HEK293T (cell line): Measurements from ENCODE around the gene XRCC1.
A peak's percentile ranks its signal among the peaks of the same experiment; 100 is the strongest.
"Not testable (repeated sequence)": the region's sequence is repeated elsewhere in the genome, so short reads cannot be mapped to it uniquely, and the experiment has no call there.

Experiments used
- CTCF ChIA-PET: fragments of 350-600 bp; formaldehyde crosslinking; extraction: SDS; loops from one replicate; lab custom pipeline; 2021; ENCODE audit warnings: antibody characterized with exemption, inconsistent platforms; lab: Yijun Ruan, JAX
- POLR2A ChIA-PET: fragments of 350-600 bp; formaldehyde crosslinking; extraction: SDS; loops from one replicate; lab custom pipeline; 2020; ENCODE audit warnings: antibody characterized with exemption, inconsistent platforms; lab: Yijun Ruan, JAX
- DNase-seq: peaks from one replicate; pipeline ENCODE4 v3.0.0; 2012; ENCODE audit warnings: mixed read lengths; ENCODE audit errors: extremely low spot score
- ARNT ChIP-seq: fragments of 450-650 bp; IDR thresholded peaks from 2 replicates; pipeline ENCODE4 v1.6.1; 2017; ENCODE audit warnings: mild to moderate bottlenecking
- BHLHE40 ChIP-seq: fragments of 450-650 bp; IDR thresholded peaks from 2 replicates; pipeline ENCODE4 v1.6.1; 2016; ENCODE audit warnings: mild to moderate bottlenecking, moderate library complexity, borderline replicate concordance
- CTBP1 ChIP-seq: fragments of 450-650 bp; IDR thresholded peaks from 2 replicates; pipeline ENCODE4 v1.6.1; 2016; ENCODE audit warnings: borderline replicate concordance
- ELF4 ChIP-seq: fragments of 450-650 bp; IDR thresholded peaks from 2 replicates; pipeline ENCODE4 v1.6.1; 2017; ENCODE audit warnings: antibody characterized with exemption
- FOXA1 ChIP-seq: fragments of 450-650 bp; IDR thresholded peaks from 2 replicates; pipeline ENCODE4 v1.6.1; 2016; ENCODE audit warnings: mild to moderate bottlenecking
- FOXK2 ChIP-seq: fragments of 450-650 bp; IDR thresholded peaks from 2 replicates; pipeline ENCODE4 v1.6.1; 2016; ENCODE audit warnings: mild to moderate bottlenecking
- FOXM1 ChIP-seq: fragments of 450-650 bp; IDR thresholded peaks from 2 replicates; pipeline ENCODE4 v1.6.1; 2017; ENCODE audit warnings: mild to moderate bottlenecking, borderline replicate concordance
- HDGF ChIP-seq: fragments of 450-650 bp; IDR thresholded peaks from 2 replicates; pipeline ENCODE4 v1.6.1; 2017; ENCODE audit warnings: antibody characterized with exemption, borderline replicate concordance
- L3MBTL2 ChIP-seq: fragments of 450-650 bp; conservative IDR thresholded peaks from 2 replicates; pipeline ENCODE4 v1.6.1; 2016; ENCODE audit warnings: mild to moderate bottlenecking
- LEF1 ChIP-seq: fragments of 450-650 bp; IDR thresholded peaks from 2 replicates; pipeline ENCODE4 v1.6.1; 2017; ENCODE audit warnings: mild to moderate bottlenecking, borderline replicate concordance
- NFRKB ChIP-seq: fragments of 450-650 bp; IDR thresholded peaks from 2 replicates; pipeline ENCODE4 v1.6.1; 2016; ENCODE audit warnings: mild to moderate bottlenecking, moderate library complexity
- SP1 ChIP-seq: fragments of 450-650 bp; IDR thresholded peaks from 2 replicates; pipeline ENCODE4 v1.6.1; 2017
- SUZ12 ChIP-seq: fragments of 450-650 bp; IDR thresholded peaks from 2 replicates; pipeline ENCODE4 v1.6.1; 2016; ENCODE audit warnings: mild to moderate bottlenecking
- TARDBP ChIP-seq: fragments of 450-650 bp; IDR thresholded peaks from 2 replicates; pipeline ENCODE4 v1.6.1; 2016
- ZNF384 ChIP-seq: fragments of 450-650 bp; IDR thresholded peaks from 2 replicates; pipeline ENCODE4 v1.6.1; 2016
- TF ChIP-seq, protein P1 (sequence below): fragments of 450-650 bp; IDR thresholded peaks from 2 replicates; pipeline ENCODE4 v1.6.1; 2016

XRCC1 gene

DNA sequence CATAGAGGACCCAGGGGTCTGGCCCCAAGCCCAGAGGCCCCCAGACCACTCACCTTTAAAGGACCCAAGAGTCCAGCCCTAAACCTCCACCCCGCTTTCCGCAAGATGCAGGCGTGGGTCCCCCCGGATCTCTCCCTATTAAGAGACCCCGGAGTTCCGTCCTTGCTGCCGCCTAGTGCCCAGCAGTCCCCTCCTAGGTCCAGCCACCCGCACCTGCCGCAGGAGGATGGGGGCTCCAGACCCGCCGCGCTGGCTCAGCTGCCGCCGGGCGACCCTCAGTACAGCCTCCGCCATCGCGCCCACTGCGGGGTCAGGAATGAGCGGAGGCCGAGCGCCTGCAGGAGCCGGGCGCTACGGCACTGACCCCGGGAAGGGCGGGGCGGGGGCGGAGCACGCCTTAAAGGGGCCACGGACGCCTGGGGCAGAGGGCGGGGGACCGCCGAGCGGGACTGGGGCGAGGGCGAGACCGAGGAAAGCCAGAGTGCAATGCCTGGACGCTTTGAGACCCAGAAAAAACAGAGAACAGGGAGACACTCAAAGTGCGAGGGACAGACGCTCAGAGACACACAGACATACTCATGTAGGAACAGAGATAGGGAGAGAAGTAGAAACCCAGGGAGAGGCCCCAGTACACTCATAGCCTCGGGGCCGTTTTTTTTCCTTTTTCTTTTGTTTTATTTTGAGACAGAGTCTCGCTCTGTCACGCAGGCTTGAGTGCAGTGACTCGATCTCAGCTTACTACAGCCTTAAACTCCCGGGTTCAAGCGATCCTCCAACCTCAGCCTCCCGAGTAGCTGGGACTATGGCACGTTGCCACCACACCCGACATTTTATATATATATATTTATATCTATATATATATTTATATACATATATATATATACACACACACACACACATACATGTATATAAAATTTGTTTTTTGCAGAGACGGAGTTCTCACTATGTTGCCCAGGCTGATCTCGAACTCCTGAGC, 48.2 kb downstream of the XRCC1 start, which contains the start of gene ETHE1:
Gene ETHE1, minus strand, starts transcription at position 318 of the 976 bp plus-strand sequence. Its CDS starts 24 bp downstream, at position 294.
- TF ChIP-seq ZNF384 (no peak), SP1 (no peak), L3MBTL2 (peak; percentile 43; the same call in 1 of the 2 replicates), FOXM1 (no peak), ARNT (no peak), HDGF (no peak), TARDBP (no peak)
- TF ChIP-seq, protein P1, sequence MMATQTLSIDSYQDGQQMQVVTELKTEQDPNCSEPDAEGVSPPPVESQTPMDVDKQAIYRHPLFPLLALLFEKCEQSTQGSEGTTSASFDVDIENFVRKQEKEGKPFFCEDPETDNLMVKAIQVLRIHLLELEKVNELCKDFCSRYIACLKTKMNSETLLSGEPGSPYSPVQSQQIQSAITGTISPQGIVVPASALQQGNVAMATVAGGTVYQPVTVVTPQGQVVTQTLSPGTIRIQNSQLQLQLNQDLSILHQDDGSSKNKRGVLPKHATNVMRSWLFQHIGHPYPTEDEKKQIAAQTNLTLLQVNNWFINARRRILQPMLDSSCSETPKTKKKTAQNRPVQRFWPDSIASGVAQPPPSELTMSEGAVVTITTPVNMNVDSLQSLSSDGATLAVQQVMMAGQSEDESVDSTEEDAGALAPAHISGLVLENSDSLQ = no peak
- ChIA-PET POLR2A (interaction anchor here (1.4 kb wide), 1 partner anchor 28 kb away, joined by 3 read pairs; no protein-coding TSS in a partner anchor), CTCF (interaction anchor here (1.0 to 1.8 kb wide), 2 partner anchors 80 to 94 kb away, joined by 4 to 7 read pairs; no protein-coding TSS in a partner anchor)
- DNase-seq = peak; percentile 75

DNA sequence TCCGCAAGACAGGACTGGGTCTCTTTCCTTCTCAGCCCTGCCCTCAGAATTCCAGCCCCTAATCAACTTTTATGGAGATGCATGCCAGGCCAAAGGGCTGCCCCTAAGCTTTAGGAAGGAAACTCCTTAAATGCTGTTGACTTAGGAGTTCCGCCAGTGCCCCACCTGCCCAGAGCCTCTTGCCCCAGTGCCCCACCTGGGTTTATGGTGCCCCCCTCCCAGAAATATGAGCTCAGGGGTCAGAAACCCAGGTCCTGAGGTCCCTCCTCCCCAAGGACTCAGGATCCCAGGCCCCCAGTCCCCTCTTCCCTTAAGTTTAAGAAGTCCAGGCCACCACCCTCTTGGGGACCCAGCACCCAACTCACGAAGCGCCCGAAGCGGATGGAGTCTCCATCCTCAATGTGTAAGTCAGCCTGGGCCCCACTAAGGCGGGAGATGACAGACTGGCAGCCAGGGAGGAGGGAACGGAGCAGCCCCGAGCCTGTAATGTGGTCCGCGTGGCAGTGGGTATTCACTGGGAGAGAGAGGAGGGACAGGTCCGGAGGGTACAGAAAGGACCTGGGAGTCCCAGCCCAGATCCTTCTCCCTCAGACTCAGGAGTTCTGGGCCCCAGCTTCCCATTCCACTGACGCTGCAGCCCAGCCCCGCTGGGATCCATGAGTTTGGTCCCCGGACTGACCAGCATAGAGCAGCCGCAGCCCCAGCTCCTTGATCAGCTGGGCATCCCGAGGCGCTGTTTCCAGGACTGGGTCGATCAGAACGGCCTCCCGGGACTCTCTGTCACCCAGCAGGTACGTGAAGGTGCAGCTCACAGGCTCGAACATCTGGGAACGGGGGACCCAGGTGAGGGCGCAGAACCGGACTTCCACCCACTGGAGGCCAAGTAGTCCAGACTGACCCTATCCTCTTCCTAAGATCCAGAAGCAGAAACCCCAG, 49.2 kb downstream of the XRCC1 start:
- no peak for DNase-seq
- POLR2A ChIA-PET = no interaction called here
- CTCF ChIA-PET = interaction anchor here (1.2 to 1.6 kb wide), 2 partner anchors 79 to 93 kb away, joined by 3 to 6 read pairs; no protein-coding TSS in a partner anchor
- TF ChIP-seq FOXK2 (no peak), ELF4 (no peak), SP1 (no peak), BHLHE40 (no peak), FOXA1 (no peak), L3MBTL2 (no peak), FOXM1 (no peak), HDGF (no peak), ZNF384 (no peak), SUZ12 (no peak), CTBP1 (no peak), NFRKB (no peak), LEF1 (no peak), TARDBP (no peak)
- TF ChIP-seq, protein P1 = no peak

DNA sequence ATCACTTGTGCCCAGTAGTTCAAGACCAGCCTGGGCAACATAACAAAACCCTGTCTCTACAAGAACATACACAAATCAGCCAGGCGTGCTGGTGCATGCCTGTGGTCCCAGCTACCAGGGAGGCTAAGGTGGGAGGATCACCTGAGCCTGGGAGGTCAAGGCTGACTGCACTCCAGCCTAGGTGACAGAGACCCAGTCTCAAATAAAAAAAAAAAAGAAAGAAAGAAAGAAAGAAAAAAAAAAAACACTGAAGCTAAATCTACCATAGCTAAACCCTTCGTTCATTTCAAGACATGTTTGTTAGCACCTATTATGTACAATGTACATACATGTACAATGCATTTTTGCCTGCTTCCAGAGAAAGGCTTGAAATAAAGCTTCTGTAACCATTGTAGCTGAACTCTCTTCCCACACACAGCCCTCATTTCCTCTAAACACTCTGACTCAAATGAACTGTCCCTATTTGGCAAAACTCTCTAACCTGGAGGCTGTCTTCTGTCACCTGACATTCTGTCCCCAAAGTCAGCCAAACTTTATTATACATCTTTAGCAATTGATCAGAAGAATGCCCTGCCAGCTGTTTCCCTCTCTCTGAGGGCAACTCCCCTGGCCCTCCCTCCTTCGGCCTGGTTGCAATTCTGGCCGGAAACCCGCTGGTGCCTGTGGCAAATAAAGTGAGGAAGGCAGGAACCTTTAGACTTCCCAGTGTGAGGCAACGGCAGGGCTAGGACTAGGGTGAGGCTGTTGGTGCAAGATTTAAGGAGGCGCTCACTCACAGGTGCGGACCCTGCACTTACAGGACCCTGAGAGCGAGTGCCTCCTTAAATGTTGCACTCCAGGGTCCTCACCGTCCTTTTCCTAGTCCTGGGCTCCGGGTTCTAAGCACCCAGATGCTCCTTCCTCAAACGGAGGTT, 50.1 kb downstream of the XRCC1 start:
- ChIA-PET POLR2A (no interaction called here), CTCF (interaction anchor here (1.0 to 1.6 kb wide), 3 partner anchors 69 to 93 kb away, joined by 3 to 6 read pairs (median 4); no protein-coding TSS in a partner anchor)
- TF ChIP-seq ARNT (no peak), BHLHE40 (no peak), HDGF (no peak), SP1 (no peak), FOXA1 (no peak), LEF1 (no peak), ZNF384 (no peak), ELF4 (no peak), NFRKB (no peak), CTBP1 (no peak), FOXK2 (no peak), L3MBTL2 (no peak), TARDBP (no peak), SUZ12 (no peak), FOXM1 (no peak)
- TF ChIP-seq, protein P1 = no peak
- DNase-seq = no peak

DNA sequence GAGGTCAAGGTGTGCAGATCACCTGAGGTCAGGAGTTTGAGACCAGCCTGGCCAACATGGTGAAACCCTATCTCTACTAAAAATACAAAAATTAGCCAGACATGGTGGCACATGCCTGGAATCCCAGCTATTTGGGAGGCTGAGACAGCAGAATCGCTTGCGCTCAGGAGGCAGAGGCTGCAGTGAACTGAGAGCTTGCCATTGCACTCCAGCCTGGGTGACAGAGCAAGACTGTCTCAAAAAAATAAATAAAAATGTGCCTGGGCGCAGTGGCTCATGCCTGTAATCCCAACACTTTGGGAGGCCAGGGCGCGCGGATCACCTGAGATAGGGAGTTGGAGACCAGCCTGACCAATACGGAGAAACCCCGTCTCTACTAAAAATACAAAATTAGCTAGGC, 51.6 kb downstream of the XRCC1 start:
- POLR2A ChIA-PET = not testable (repeated sequence)

More for the DNA sequence above, 51.6 kb downstream of the XRCC1 start:
- DNase-seq, CTCF ChIA-PET: not testable (repeated sequence)
